ENCODE measurements around the gene SCAPER.

- TF ChIP-seq CTCF (IDR thresholded peaks at IDR 0.05 in 8 of 11, conservative IDR thresholded peaks at IDR 0.05 in 3 of 11) = no peak
- no peak for TF ChIP-seq POLR2A (IDR thresholded peaks at IDR 0.05)
- TF ChIP-seq POLR2AphosphoS5 (IDR thresholded peaks at IDR 0.05) = no peak
These were observed 601.2 kb downstream of the SCAPER start for GRCh38 chr15:76303909-76304308.
